Neural cell (in vitro differentiated cells): ENCODE results near the gene HTD2. TPM values are rescaled to one million over a fixed set of nuclear protein-coding genes. Genes with fewer than 3 reads are reported as not detected.

ENCODE experiments used
- H2AFZ ChIP-seq: fragments of 200-600, 300-800 bp; sonication (generic), shearing (Covaris generic); 2 replicates; pipeline ENCODE4 v1.6.0; 2014; ENCODE audit warnings: low read depth, mild to moderate bottlenecking, antibody characterized with exemption, low read length, moderate library complexity
- H3F3A ChIP-seq: fragments of 200-600 bp; shearing (Covaris generic); 2 replicates; pipeline ENCODE4 v1.6.1; 2016; ENCODE audit warnings: mild to moderate bottlenecking, moderate library complexity, mixed read lengths, antibody characterized with exemption, low read length; ENCODE audit not compliant: insufficient read depth, poor library complexity, severe bottlenecking
- H3K27ac ChIP-seq: fragments of 200-600, 300-800 bp; sonication (generic), shearing (Covaris generic); 2 replicates; pipeline ENCODE4 v1.5.1; 2014; ENCODE audit warnings: mild to moderate bottlenecking, low read length, moderate library complexity
- H3K27me3 ChIP-seq: fragments of 300-800, 200-600 bp; sonication (generic), shearing (Covaris generic); 2 replicates; pipeline ENCODE4 v1.6.0; 2014; ENCODE audit warnings: mild to moderate bottlenecking, low read depth, low read length, moderate library complexity; ENCODE audit not compliant: insufficient read depth
- H3K36me3 ChIP-seq: fragments of 300-800, 200-600 bp; sonication (generic), shearing (Covaris generic); 2 replicates; pipeline ENCODE4 v1.5.1; 2014; ENCODE audit warnings: mild to moderate bottlenecking, antibody characterized with exemption, low read length, moderate library complexity; ENCODE audit not compliant: insufficient read depth
- H3K4me2 ChIP-seq: fragments of 300-800, 200-600 bp; sonication (generic), shearing (Covaris generic); 2 replicates; pipeline ENCODE4 v1.6.0; 2014; ENCODE audit warnings: mild to moderate bottlenecking, low read length
- H3K4me3 ChIP-seq: fragments of 300-800, 200-600 bp; sonication (generic), shearing (Covaris generic); 2 replicates; pipeline ENCODE4 v1.5.1; 2014; ENCODE audit warnings: mild to moderate bottlenecking, low read length, moderate library complexity
- H3K79me2 ChIP-seq: fragments of 200-600 bp; shearing (Covaris generic); replicated peaks from 2 replicates; pipeline ENCODE4 v1.6.0; 2014; ENCODE audit warnings: mild to moderate bottlenecking, low read length, moderate library complexity; ENCODE audit not compliant: insufficient read depth
- H3K9ac ChIP-seq: fragments of 300-800, 200-600 bp; sonication (generic), shearing (Covaris generic); 2 replicates; pipeline ENCODE4 v1.6.1; 2016; ENCODE audit warnings: mild to moderate bottlenecking, low read length, mixed read lengths
- H3K9me2 ChIP-seq: fragments of 200-600 bp; shearing (Covaris generic); 2 replicates; pipeline ENCODE4 v1.6.1; 2016; ENCODE audit warnings: mild to moderate bottlenecking, low read length, mixed read lengths; ENCODE audit not compliant: insufficient read depth
- H3K9me3 ChIP-seq: fragments of 200-600, 300-800 bp; sonication (generic), shearing (Covaris generic); 2 replicates; pipeline ENCODE4 v1.6.1; 2016; ENCODE audit warnings: mild to moderate bottlenecking, mixed run types, low read length, moderate library complexity, mixed read lengths
- H4K20me1 ChIP-seq: fragments of 200-600 bp; shearing (Covaris generic); 2 replicates; pipeline ENCODE4 v1.6.1; 2016; ENCODE audit warnings: mild to moderate bottlenecking, mixed run types; ENCODE audit not compliant: insufficient read depth
- CTCF ChIP-seq: fragments of 450-650 bp; IDR thresholded peaks from 2 replicates; pipeline ENCODE4 v1.5.1; 2014; ENCODE audit warnings: antibody characterized with exemption, mild to moderate bottlenecking, moderate library complexity; ENCODE audit not compliant: poor library complexity, severe bottlenecking
- EP300 ChIP-seq: fragments of 450-650 bp; conservative IDR thresholded peaks from 2 replicates; pipeline ENCODE4 v1.6.1; 2014; ENCODE audit warnings: antibody characterized with exemption, mild to moderate bottlenecking, moderate library complexity; ENCODE audit not compliant: poor library complexity, severe bottlenecking
- EZH2 ChIP-seq: fragments of 200-600, 300-800 bp; shearing (Covaris generic), sonication (generic); IDR thresholded peaks from 2 replicates; pipeline ENCODE4 v1.6.1; 2014; ENCODE audit warnings: antibody characterized with exemption, low read length, borderline replicate concordance, mild to moderate bottlenecking; ENCODE audit not compliant: insufficient read depth, poor library complexity, severe bottlenecking
- MXI1 ChIP-seq: fragments of 450-650 bp; conservative IDR thresholded peaks from 2 replicates; pipeline ENCODE4 v1.6.1; 2014; ENCODE audit warnings: antibody characterized with exemption, mild to moderate bottlenecking; ENCODE audit not compliant: poor library complexity, severe bottlenecking
- POLR2AphosphoS5 ChIP-seq: IDR thresholded peaks from 2 replicates; pipeline ENCODE4 v1.6.1; 2012
- RAD21 ChIP-seq: fragments of 450-650 bp; conservative IDR thresholded peaks from 2 replicates; pipeline ENCODE4 v1.6.1; 2014; ENCODE audit warnings: antibody characterized with exemption, mild to moderate bottlenecking, moderate library complexity
- REST ChIP-seq: IDR thresholded peaks from 2 replicates; pipeline ENCODE4 v1.6.1; 2012; ENCODE audit warnings: borderline replicate concordance
- SMC3 ChIP-seq: fragments of 450-650 bp; conservative IDR thresholded peaks from 2 replicates; pipeline ENCODE4 v1.6.1; 2014; ENCODE audit warnings: antibody characterized with exemption, mild to moderate bottlenecking, moderate library complexity; ENCODE audit not compliant: poor library complexity
- TAF1 ChIP-seq: IDR thresholded peaks from 2 replicates; pipeline ENCODE4 v1.6.1; 2012; ENCODE audit warnings: low read depth
- polyA plus RNA-seq: library from polyadenylated mRNA; depleted of rRNA; stranded (reverse); fragments of >200 nt; gene quantifications from 2 replicates; pipeline ENCODE4 v1.2.3, GENCODE V29; 2014

HTD2 gene
- polyA plus RNA-seq, 1 donor from 2014 or later = 19.0 TPM

GRCh38 chr3:58260261-58260731 lies 46.0 kb upstream of the HTD2 start:
- TF ChIP-seq POLR2AphosphoS5 (peak; percentile 25), TAF1 (no peak), MXI1 (no peak), CTCF (no peak), EZH2 (no peak), RAD21 (no peak), EP300 (peak; percentile 58)
- Histone ChIP-seq H3K36me3 (no peaks in the 10 kb centered on the region), H3K27ac (peak overlapping the region; percentile 64), H3F3A (no peaks in the 10 kb centered on the region), H3K9me3 (no peaks in the 10 kb centered on the region), H3K4me3 (peak overlapping the region; percentile 18), H3K79me2 (no peaks in the 10 kb centered on the region), H4K20me1 (no peaks in the 10 kb centered on the region), H3K4me2 (no peak overlapping the region), H3K9me2 (no peaks in the 10 kb centered on the region), H3K27me3 (no peaks in the 10 kb centered on the region), H3K9ac (peak overlapping the region; percentile 34), H2AFZ (peak overlapping the region; percentile 30)

GRCh38 chr3:58260733-58261132 lies 45.6 kb upstream of the HTD2 start:
- no peaks in the 10 kb centered on the region for H3F3A ChIP-seq

GRCh38 chr3:58261954-58262666 lies 44.2 kb upstream of the HTD2 start:
- Histone ChIP-seq H3F3A (no peaks in the 10 kb centered on the region), H3K9me2 (no peaks in the 10 kb centered on the region), H3K79me2 (no peaks in the 10 kb centered on the region), H3K9me3 (no peaks in the 10 kb centered on the region), H3K4me2 (no peak overlapping the region), H4K20me1 (no peaks in the 10 kb centered on the region), H3K4me3 (no peak overlapping the region), H3K27ac (no peak overlapping the region), H2AFZ (no peak overlapping the region), H3K36me3 (no peaks in the 10 kb centered on the region), H3K27me3 (no peaks in the 10 kb centered on the region), H3K9ac (no peak overlapping the region)
- TF ChIP-seq CTCF (no peak), REST (no peak), MXI1 (no peak), RAD21 (no peak), TAF1 (no peak), EP300 (no peak), POLR2AphosphoS5 (no peak), EZH2 (no peak), SMC3 (no peak)

More at GRCh38 chr3:58260733-58261132, 45.6 kb upstream of the HTD2 start:
- no peaks in the 10 kb centered on the region for H4K20me1 ChIP-seq
- no peaks in the 10 kb centered on the region for H3K27me3 ChIP-seq
- H3K4me3 ChIP-seq = peak overlapping the region; percentile 18
- TF ChIP-seq TAF1 (no peak), EZH2 (no peak), RAD21 (no peak)
- no peaks in the 10 kb centered on the region for H3K9me3 ChIP-seq
- H3K9me2 ChIP-seq = no peaks in the 10 kb centered on the region
- H3K4me2 ChIP-seq = no peak overlapping the region
- peak overlapping the region; percentile 64 for H3K27ac ChIP-seq
- H3K79me2 ChIP-seq = no peaks in the 10 kb centered on the region
- peak overlapping the region; percentile 34 for H3K9ac ChIP-seq
- H2AFZ ChIP-seq = no peak overlapping the region
- no peaks in the 10 kb centered on the region for H3K36me3 ChIP-seq
